Muscle of back (tissue), 13 donors: Measurements from ENCODE around the gene LEFTY1. TPM values are rescaled to one million over a fixed set of nuclear protein-coding genes. Genes with fewer than 3 reads are reported as not detected.
"Not testable (repeated sequence)": the region's sequence is repeated elsewhere in the genome, so short reads cannot be mapped to it uniquely, and the experiment has no call there.

Source experiments
- DNase-seq, 3 donors: peaks; one replicate each; pipeline versions ENCODE4 v3.0.0 to v3.0.0-alpha.2; 2013
- long read RNA-seq, 9 donors: transcript quantifications; one replicate each; lab custom pipeline, GENCODE V29; 2026
- polyA plus RNA-seq, 10 donors: library from polyadenylated mRNA; unstranded; fragments of 120-200 nt; gene quantifications; one replicate each; pipeline ENCODE4 v1.2.1, GENCODE V29; 2013; ENCODE audit not compliant: insufficient read length in 10 of 10

Gene LEFTY1, protein sequence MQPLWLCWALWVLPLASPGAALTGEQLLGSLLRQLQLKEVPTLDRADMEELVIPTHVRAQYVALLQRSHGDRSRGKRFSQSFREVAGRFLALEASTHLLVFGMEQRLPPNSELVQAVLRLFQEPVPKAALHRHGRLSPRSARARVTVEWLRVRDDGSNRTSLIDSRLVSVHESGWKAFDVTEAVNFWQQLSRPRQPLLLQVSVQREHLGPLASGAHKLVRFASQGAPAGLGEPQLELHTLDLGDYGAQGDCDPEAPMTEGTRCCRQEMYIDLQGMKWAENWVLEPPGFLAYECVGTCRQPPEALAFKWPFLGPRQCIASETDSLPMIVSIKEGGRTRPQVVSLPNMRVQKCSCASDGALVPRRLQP
- under 1 TPM in 8 of 10 donors, not detected in 2; 0.18 to 0.48 (median 0.31) TPM for polyA plus RNA-seq
- long read RNA-seq, donor 1, result 0 reads
- long read RNA-seq, donor 2, result 0 reads
- long read RNA-seq, donor 3, result 0 reads
- long read RNA-seq, donor 4, result 0 reads
- long read RNA-seq, donor 5, result 0 reads
- long read RNA-seq, donor 6, result 0 reads
- long read RNA-seq, donor 7, result 0 reads
- long read RNA-seq, donor 8, partial matches to known transcripts, result 0 of 1 reads
- long read RNA-seq, donor 8, other reads (novel, unspliced or antisense), result 0 of 1 reads
- long read RNA-seq, donor 9, result 0 reads

DNA sequence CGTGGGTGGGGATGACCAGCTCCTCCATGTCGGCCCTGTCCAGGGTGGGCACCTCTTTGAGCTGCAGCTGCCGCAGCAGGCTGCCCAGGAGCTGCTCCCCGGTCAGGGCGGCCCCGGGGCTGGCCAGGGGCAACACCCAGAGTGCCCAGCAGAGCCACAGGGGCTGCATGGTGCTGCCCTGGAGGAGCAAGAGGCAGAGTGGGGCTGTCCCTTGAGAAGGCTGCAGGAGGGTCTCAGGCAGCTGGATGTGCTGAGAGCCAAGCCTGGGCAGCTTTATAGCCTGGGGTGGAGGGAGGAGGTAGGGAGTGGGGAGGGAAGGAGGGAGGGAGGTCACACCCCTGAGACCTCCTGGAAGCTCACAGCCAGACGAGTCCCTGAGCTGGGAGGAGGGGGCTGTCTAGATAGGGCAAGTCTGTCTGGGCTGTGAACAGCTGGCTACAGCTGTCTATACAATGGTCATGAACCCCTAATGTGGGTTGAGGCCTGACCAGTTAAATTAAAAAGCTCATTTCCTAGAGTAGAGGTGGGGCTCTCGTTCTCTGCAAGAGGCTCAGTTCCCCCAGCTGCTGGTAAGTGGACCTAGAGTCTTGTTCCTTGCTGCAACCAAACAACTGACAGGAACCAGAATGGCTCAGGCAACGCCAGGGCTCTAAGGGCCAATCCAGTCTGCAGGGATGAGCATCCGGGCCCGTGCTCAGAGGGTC is at the start of gene LEFTY1:
LEFTY1 (minus strand) TSS at position 249 of the 704 bp plus-strand sequence; CDS start at position 169, 80 bp downstream.
- DNase-seq, result peak in 1 of 3 donors; percentile 51

DNA sequence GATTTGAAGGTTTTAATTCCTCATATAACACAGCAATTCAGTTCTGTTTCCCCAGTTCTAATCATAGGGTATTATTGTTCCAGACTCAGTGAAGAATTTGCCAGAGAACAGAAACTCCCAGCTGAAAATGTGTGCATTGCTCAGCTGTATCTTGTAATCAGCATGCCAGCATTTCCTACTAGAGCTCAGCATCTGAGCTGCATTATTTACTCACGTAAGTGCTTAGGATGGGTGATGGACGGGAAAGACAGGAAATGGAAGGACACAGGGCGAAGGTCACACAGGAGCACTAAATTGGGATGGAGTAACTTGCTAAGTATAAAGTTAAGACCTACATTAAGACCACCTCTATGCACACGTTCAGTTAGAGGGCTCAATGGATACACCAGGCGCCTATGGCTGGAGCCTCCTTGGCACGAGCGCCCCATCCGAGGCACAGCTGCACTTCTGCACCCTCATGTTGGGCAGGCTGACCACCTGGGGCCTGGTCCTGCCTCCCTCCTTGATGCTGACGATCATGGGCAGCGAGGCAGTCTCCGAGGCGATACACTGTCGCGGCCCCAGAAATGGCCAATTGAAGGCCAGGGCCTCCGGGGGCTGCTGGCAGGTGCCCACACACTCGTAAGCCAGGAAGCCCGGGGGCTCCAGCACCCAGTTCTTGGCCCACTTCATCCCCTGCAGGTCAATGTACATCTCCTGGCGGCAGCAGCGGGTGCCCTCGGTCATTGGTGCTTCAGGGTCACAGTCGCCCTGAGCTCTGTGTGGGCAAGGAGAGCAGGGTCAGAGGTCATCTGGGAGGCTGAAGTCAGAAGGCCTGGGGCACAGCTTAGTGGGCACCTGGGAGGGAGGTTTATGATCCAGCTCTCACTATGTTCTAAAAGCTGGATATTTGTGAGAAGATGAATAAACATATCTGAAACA is 48.4 kb upstream of the LEFTY1 start:
- DNase-seq, result peak in 1 of 3 donors; percentile 45

DNA sequence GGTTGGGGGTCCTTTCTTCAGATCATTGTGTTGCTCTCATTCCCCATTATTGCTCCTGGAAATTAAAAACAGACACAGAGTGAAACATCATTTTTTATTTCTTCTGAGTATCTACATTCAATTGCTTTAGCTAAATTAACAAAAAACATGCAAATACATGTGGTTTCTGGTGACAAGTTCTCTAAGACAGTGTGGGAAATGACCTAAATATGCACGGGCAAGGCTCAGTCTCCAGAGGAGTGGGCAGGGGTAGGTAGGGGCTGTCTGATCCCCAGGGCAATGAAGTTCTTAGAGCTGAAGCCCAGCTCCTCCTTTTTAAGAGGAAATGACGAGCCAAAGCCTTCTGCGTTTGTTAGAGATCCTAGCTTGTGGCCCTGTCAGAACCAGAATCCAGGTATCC is 47.6 kb upstream of the LEFTY1 start:
- no peak for DNase-seq

DNA sequence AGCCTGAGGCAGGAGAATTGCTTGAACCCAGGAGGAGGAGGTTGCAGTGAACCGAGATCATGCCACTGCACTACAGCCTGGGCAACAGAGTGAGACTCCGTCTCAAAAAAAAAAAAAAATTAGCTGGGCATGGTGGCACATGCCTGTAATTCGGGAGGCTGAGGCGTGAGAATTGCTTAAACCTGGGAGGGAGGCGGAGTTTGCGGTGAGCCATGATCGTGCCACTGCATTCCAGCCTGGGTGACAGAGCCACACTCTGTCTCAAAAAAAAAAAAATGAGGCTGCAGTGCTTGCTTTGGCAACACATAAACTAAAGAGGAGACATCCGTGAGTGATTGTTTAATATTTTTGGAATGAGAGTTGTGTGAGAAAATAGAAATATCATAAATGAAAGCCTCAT is 47.1 kb upstream of the LEFTY1 start:
- not testable (repeated sequence) for DNase-seq

DNA sequence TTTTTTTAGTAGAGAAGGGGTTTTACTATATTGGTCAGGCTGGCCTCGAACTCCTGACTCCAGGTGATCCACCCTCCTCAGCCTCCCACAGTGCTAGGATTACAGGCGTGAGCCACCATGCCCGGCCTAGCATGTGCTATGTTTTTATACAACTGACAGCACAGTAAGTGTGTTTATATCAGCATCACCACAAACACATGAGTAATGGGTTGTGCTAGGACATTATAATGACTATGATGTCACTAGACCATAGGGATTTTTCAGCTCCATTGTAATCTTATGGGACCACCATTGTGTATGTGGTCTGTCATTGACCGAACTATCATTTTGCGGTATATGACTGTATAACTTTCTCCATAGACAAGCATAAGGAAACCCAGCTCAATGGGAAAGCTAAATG is 45.8 kb upstream of the LEFTY1 start:
- no peak for DNase-seq

DNA sequence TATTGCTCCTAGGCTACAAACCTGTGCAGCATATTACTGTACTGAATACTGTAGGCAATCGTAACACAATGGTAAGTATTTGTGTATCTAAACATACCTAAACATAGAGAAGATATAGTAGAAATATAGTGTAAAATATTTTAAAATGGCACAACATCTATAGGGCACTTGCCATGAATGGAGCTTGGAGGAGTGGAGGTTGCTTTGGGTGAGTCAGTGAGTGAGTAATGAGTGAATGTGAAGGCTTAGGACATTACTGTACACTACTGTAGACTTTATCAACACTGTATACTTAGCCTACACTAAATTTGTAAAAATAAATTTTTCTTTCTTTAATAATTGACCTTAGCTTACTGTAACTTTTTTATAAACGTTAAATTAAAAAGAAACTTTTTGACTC is 44.1 kb upstream of the LEFTY1 start:
- DNase-seq, result no peak

DNA sequence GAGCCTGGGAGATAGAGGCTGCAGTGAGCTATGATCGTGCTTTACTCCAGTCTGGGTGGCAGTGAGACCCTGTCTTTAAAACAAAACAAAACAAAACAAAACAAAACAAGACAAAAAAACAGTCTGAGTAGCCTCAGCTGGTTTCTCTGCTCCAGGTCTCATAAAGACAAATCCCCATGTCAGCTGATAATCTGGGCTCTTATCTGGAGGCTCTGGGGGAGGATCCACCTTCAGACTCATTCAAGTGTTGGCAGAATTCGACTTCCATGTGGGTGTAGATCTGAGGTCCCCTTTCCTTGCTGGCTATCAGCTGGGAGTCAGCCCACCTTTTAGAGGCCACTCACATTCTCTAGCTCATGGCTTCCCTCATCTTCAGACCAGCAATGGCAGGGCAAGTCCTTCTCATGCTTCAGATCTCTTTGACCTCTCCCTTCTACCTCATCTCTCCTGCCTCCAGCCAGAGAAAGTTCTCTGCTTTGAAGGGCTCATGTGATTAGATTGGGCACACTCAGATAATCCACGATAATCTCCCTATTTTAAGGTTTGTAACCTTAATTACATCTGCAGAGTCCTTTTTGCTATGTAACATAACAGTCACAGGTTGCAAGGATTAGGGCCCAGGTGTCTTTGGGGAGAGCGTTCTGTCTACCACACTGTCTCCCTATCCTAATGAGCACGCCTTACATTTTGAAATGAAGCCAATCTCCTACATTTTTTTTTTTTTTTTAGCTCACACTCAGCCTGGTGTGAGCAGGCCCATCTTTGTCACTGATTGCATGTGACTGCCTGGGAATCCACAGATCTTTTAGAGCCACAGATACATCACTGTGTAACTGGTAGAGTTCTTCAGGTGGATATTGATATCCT is 42.6 kb upstream of the LEFTY1 start:
- no peak for DNase-seq

DNA sequence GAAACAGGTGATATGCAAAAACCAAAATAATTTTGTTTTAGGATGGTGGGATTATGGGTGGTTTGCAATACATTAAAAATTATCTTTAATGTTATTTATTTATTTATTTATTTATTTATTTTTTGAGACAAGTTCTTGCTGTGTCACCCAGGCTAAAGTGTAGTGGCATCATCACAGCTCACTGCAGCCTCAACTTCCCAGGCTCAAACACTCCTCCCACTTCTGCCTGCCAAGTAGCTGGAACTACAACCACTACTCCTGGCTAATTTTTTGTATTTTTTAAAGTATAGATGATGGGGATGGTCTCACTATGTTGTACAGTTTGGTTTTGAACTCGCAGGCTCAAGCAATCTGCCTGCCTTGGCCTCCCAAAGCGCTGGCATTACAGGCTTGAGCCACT is 41.6 kb upstream of the LEFTY1 start:
- DNase-seq, result no peak

DNA sequence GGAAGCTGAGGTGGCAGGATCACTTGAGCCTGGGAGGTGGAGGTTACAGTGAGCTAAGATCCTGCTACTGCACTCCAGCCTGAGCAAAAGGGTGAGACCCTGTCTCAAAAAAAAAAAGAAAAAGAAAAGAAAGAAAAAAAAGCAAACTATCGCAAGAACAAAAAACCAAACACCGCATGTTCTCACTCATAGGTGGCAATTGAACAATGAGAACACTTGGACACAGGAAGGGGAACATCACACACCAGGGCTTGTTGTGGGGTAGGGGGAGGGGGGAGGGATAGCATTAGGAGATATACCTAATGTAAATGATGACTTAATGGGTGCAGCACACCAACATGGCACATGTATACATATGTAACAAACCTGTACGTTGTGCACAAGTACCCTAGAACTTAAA is 40.5 kb upstream of the LEFTY1 start:
- not testable (repeated sequence) for DNase-seq

DNA sequence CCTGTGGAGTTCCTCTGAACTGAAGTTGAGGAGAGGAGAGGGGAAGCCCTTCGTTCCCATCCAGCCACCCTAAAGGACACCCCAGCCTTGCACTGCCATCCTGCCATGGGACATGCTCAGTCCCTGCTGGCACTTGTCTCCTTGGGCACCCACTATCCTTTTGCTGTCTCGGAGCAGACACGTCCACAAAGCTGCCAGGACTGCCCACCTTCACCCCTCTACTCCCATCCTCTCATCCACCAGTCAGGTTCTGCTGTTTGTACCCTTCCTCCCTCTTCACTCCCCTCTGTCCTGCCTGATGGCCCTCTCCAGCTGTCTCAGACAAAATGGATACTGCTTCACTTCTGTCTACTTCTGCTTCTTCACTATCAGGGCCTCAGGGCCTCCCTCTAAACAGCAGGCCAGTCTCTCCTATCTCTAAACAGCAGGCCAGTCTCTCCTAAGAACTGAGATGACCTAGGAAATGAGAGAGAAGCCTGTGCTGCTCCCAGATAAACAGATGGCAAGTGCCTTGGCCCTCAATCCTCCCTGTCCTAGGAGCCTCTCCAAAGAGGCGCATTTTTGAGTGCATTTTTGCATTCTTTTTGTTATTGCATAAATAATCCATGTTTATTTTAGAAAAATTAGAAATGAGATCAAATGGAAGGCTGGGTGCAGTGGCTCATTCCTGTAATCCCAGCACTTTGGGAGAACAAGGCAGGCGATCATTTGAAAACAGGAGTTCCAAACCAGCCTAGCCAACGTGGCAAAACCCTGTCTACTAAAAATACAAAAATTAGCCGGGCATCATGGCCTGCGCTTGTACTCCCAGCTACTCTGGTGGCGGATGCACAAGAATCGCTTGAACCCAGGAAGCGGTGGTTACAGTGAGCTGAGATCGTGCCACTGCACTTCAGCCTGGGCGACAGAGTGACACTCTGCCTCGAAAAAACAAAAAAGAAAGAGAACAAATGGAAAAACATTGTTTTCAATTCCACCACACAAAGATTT is 39.5 kb upstream of the LEFTY1 start:
- no peak for DNase-seq

DNA sequence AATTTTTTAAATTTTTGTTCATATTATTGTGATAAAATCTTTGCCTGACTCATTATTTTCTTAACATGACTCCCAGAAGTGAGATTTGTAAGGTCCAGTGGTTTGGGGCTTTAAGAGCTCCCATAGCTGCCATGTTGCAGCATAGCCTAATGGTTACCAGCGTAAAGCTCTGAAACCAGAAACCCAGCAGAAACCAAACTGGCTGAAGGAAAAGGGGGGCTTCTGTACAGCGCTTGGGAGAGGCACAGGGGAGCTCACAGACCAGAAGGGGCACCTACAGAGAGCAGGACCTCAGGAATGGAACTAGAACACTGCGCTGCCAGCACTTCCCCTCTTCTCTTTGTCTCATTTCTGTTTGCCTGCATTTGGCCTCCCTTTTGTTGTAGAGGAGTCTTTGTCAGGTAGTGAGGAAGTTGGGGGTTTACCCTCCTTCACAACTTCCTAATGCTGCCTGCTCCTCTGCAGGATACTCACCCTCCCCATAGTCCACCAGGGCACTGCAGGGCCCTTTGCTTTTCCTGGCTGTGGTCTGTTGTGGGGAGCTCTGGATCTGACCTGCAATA is 37.7 kb upstream of the LEFTY1 start:
- DNase-seq, result no peak

DNA sequence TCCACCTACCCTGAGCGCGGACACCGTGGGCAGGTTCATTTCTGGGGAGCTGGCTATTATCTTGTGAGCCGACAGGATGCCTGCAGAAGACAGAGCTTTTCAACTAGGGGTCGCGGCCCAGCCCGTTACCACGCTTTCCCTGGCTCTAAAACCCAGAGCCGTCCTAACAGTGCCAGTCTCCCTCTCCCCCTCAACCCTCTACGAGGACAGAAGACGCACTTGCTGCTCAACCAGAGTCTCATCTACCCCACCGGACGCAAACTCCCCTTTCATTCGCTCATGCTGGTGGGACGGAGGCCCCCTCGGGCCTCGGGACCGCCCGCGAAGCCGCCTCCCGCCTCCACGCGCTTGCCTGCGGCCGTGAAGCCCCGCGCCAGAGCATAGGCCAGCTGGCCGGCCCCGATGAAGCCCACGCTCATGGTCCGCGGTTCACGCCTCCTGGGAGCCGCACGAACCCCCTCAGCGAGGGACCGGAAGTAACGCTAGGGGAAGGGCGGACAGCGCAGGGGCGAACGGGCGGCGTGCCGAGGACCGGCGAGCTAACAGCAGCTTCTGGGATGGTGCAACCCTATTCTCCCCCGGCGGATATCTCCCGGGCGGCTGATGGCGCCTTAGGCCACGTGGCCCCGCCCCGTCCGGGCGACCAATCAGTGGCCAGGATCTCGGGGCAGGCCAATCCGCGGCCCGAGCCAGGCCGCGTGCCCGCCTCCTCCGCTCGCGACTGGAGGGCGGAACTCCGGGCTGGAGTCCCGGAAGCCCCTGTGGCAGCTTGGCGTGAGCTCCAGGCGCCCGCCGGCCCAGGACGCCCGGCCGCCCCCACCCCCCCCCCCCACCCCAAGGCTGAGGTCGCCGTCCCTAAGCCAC is 35.0 kb upstream of the LEFTY1 start, which contains the start of gene PYCR2:
PYCR2 (minus strand) TSS at position 559 of the 864 bp plus-strand sequence; CDS start at position 419, 140 bp downstream.
- DNase-seq, result peak; percentile 96 to 97 (median 96)

DNA sequence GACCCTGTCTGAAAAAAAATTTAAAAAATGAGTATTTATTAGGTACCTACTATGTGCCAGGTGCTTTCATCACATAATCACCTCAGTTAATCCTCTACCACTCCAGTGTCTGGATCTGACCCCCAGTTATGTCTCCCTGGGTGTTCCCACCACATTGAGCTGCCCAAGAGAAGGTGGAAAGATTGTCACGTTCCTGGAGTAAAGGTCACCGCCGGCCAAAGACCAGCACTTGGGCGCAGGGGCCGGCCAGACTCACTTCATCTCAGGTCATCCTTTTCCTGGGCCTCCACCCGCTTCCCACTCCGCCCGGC is 34.4 kb upstream of the LEFTY1 start:
- no peak for DNase-seq

DNA sequence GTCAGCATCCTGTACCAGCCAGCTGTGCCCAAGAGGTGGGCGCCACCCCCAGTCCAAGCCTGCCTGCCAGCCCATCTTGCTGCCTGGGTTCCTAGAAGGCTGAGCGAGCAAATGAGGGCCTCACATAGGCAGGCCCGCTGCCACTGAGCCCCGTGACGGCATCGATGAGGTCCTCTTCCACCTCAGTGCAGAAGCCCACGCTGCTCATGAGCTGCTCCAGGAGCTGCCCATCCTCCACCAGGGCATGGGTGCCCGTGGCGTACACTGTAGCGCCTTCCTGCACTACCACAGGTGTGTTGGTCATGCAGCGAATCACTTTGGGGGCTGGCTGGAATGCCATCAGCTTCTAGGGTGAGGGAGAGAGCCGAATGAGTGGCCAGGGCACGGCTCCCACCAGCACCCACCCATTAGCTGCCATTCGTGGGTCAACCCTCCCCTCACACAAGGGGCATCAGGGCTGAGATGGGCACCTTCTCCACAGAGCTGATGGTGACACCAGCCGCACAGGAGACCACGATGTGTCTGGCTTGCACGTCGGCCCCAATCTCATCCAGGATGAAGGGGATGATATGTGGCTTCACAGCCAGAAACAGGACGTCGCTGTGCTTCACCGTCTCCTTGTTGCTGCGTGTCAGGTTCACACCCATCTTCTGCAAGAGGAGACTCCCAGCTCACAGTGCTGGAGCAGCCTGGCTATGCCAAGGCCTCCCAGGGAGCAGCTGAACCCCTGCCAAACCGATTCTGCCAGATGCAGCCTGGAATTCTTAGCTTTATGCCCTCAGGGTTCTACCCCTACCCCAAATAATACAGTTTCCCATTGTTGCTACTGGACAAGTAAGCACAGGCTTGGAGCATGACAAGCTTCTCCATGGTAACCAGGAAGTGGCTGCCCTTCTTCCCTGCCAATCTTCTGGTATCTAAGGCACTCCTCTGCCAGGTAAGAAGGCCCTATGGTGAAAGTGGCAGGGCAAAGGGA is 33.1 kb upstream of the LEFTY1 start:
- no peak for DNase-seq

DNA sequence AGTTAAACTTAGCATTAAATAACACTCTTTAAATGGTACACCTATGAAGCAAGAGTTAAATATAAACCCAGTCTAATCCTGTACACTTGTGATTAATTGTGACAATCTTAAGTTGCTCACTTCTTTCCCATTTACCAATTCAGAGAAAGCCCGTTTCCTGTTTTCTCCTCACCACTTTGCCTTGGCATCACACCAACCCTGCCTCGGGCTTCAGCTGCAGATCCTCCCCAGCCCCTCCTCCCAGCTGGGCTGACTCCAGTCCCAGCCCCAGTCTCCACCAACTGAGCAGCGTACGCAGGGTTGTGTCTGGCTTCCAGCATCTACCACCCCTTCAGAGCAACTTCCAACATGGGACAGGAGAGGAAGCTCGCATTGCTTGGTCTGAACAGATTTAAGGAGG is 31.0 kb upstream of the LEFTY1 start:
- DNase-seq, result no peak

DNA sequence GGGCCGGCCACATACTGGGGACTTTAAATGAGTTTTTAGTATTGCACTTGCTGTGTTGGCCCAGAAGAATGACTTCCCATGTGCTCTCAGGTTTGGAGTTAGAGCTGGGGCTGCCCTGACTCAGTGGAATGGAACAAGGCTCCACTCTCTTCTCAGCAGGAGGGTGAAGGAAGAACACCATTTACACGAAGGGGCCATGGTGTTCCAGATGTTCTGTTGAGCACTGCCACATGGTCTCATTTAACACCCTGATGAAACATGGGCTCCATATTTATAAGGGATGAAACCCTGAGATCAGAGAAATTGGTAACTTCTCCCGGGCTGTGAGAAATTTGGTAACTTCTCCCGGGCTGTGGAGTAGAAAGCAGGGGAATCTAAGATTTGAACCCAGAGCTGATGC is 29.3 kb upstream of the LEFTY1 start:
- DNase-seq, result no peak

DNA sequence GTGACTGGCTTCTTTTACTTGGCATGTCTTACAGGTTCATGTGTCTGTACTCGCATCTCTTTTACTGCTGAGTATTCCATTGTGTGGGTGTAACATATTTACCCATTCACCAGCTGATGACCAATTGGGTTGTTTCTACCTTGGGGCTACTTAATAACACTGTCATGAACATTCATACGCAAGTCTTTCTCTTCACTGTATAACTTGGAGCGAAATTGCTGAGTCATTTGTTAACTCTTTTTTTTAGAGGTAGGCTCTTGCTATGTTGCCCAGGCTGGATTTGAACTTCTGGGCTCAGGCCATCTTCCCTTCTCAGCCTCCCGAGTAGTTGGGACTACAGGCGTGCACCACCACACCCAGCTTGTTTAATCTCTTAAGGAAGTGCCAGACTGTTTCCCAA is 28.6 kb upstream of the LEFTY1 start:
- DNase-seq, result no peak
